Effector memory CD4-positive, alpha-beta T cell (primary cell): ENCODE results near the gene ADAMTS2.

Source experiments
- DNase-seq, 3 donors: peaks; one replicate each; pipeline ENCODE4 v3.0.0-alpha.2; 2020
- H3K27ac ChIP-seq: 2 replicates; pipeline ENCODE4 v1.7.0; 2013; ENCODE audit warnings: mild to moderate bottlenecking, low read length, moderate library complexity; ENCODE audit not compliant: insufficient read depth, poor library complexity, severe bottlenecking
- H3K27me3 ChIP-seq: replicated peaks from 2 replicates; pipeline ENCODE4 v1.7.0; 2013; ENCODE audit warnings: mild to moderate bottlenecking, low read length; ENCODE audit not compliant: insufficient read depth, control insufficient read depth, poor library complexity, severe bottlenecking
- H3K36me3 ChIP-seq: 2 replicates; pipeline ENCODE4 v1.7.0; 2013; ENCODE audit warnings: mild to moderate bottlenecking, low read length, moderate library complexity; ENCODE audit not compliant: control insufficient read depth, insufficient read depth
- H3K4me1 ChIP-seq: 2 replicates; pipeline ENCODE4 v1.7.0; 2013; ENCODE audit warnings: low read length, mild to moderate bottlenecking; ENCODE audit not compliant: control insufficient read depth, insufficient read depth, poor library complexity, severe bottlenecking
- H3K4me3 ChIP-seq: 2 replicates; pipeline ENCODE4 v1.7.0; 2013; ENCODE audit warnings: low read length, low read depth, mild to moderate bottlenecking; ENCODE audit not compliant: insufficient read depth, poor library complexity, severe bottlenecking
- H3K9me3 ChIP-seq: 2 replicates; pipeline ENCODE4 v1.7.0; 2013; ENCODE audit warnings: mild to moderate bottlenecking, low read length, moderate library complexity; ENCODE audit not compliant: control insufficient read depth

ADAMTS2 gene

GRCh38 chr5:179228341-179229121 lies 116.7 kb downstream of the ADAMTS2 start:
- no peaks in the 10 kb centered on the region for H3K9me3 ChIP-seq
- H3K4me1 ChIP-seq: no peaks in the 10 kb centered on the region
- no peak for DNase-seq
- no peak overlapping the region for H3K4me3 ChIP-seq
- H3K27me3 ChIP-seq: no peaks in the 10 kb centered on the region
- no peak overlapping the region for H3K27ac ChIP-seq
- no peaks in the 10 kb centered on the region for H3K36me3 ChIP-seq

GRCh38 chr5:179227580-179228311 lies 117.5 kb downstream of the ADAMTS2 start:
- no peak for DNase-seq
- Histone ChIP-seq H3K36me3 (no peaks in the 10 kb centered on the region), H3K4me1 (no peaks in the 10 kb centered on the region), H3K9me3 (no peaks in the 10 kb centered on the region), H3K4me3 (no peak overlapping the region), H3K27me3 (no peaks in the 10 kb centered on the region), H3K27ac (no peak overlapping the region)

- H3K36me3 ChIP-seq: no peaks in the 10 kb centered on the region
- no peak for DNase-seq
These were observed 118.1 kb downstream of the ADAMTS2 start for GRCh38 chr5:179227229-179227579.

GRCh38 chr5:179226696-179227095 lies 118.6 kb downstream of the ADAMTS2 start:
- Histone ChIP-seq H3K4me3 (no peak overlapping the region), H3K27ac (no peak overlapping the region), H3K27me3 (no peaks in the 10 kb centered on the region), H3K4me1 (no peaks in the 10 kb centered on the region), H3K9me3 (no peaks in the 10 kb centered on the region), H3K36me3 (no peaks in the 10 kb centered on the region)
- no peak for DNase-seq

More at GRCh38 chr5:179227229-179227579, 118.1 kb downstream of the ADAMTS2 start:
- no peaks in the 10 kb centered on the region for H3K27me3 ChIP-seq
- no peaks in the 10 kb centered on the region for H3K4me1 ChIP-seq
- H3K27ac ChIP-seq: no peak overlapping the region
- no peak overlapping the region for H3K4me3 ChIP-seq
- H3K9me3 ChIP-seq: no peaks in the 10 kb centered on the region

- no peaks in the 10 kb centered on the region for H3K36me3 ChIP-seq
- H3K9me3 ChIP-seq: no peaks in the 10 kb centered on the region
- H3K4me1 ChIP-seq: no peaks in the 10 kb centered on the region
- H3K27me3 ChIP-seq: no peaks in the 10 kb centered on the region
- H3K4me3 ChIP-seq: no peak overlapping the region
- no peak for DNase-seq
- H3K27ac ChIP-seq: no peak overlapping the region
These were observed 119.9 kb downstream of the ADAMTS2 start for GRCh38 chr5:179225387-179225786.

- Histone ChIP-seq H3K4me1 (no peaks in the 10 kb centered on the region), H3K27me3 (no peaks in the 10 kb centered on the region), H3K9me3 (no peaks in the 10 kb centered on the region), H3K36me3 (no peaks in the 10 kb centered on the region), H3K4me3 (no peak overlapping the region), H3K27ac (no peak overlapping the region)
- no peak for DNase-seq
These were observed 120.5 kb downstream of the ADAMTS2 start for GRCh38 chr5:179224741-179225140.

GRCh38 chr5:179223961-179224360 lies 121.3 kb downstream of the ADAMTS2 start:
- Histone ChIP-seq H3K4me1 (no peaks in the 10 kb centered on the region), H3K27me3 (no peaks in the 10 kb centered on the region), H3K9me3 (no peaks in the 10 kb centered on the region), H3K36me3 (no peaks in the 10 kb centered on the region), H3K27ac (no peak overlapping the region), H3K4me3 (no peak overlapping the region)
- no peak for DNase-seq

GRCh38 chr5:179223528-179223927 lies 121.7 kb downstream of the ADAMTS2 start:
- no peaks in the 10 kb centered on the region for H3K36me3 ChIP-seq
- H3K9me3 ChIP-seq: no peaks in the 10 kb centered on the region
- H3K4me3 ChIP-seq: no peak overlapping the region
- no peak overlapping the region for H3K27ac ChIP-seq
- no peaks in the 10 kb centered on the region for H3K4me1 ChIP-seq
- no peak for DNase-seq
- H3K27me3 ChIP-seq: no peaks in the 10 kb centered on the region

- Histone ChIP-seq H3K9me3 (no peaks in the 10 kb centered on the region), H3K4me1 (no peaks in the 10 kb centered on the region), H3K27me3 (no peaks in the 10 kb centered on the region), H3K27ac (no peak overlapping the region), H3K4me3 (no peak overlapping the region), H3K36me3 (no peaks in the 10 kb centered on the region)
- DNase-seq: no peak
These were observed 122.8 kb downstream of the ADAMTS2 start for GRCh38 chr5:179222246-179223017.

- H3K9me3 ChIP-seq: no peaks in the 10 kb centered on the region
- no peaks in the 10 kb centered on the region for H3K4me1 ChIP-seq
- no peak for DNase-seq
- H3K27ac ChIP-seq: no peak overlapping the region
- no peak overlapping the region for H3K4me3 ChIP-seq
- H3K27me3 ChIP-seq: no peaks in the 10 kb centered on the region
- no peaks in the 10 kb centered on the region for H3K36me3 ChIP-seq
These were observed 123.4 kb downstream of the ADAMTS2 start for GRCh38 chr5:179221877-179222220.
